Left hindlimb (tissue), 1 donor: ENCODE measurements around the gene SH3GL2.

ENCODE experiments used
- DNase-seq: peaks from one replicate; pipeline ENCODE4 v3.0.0-alpha.2; 2018

Gene SH3GL2

DNA sequence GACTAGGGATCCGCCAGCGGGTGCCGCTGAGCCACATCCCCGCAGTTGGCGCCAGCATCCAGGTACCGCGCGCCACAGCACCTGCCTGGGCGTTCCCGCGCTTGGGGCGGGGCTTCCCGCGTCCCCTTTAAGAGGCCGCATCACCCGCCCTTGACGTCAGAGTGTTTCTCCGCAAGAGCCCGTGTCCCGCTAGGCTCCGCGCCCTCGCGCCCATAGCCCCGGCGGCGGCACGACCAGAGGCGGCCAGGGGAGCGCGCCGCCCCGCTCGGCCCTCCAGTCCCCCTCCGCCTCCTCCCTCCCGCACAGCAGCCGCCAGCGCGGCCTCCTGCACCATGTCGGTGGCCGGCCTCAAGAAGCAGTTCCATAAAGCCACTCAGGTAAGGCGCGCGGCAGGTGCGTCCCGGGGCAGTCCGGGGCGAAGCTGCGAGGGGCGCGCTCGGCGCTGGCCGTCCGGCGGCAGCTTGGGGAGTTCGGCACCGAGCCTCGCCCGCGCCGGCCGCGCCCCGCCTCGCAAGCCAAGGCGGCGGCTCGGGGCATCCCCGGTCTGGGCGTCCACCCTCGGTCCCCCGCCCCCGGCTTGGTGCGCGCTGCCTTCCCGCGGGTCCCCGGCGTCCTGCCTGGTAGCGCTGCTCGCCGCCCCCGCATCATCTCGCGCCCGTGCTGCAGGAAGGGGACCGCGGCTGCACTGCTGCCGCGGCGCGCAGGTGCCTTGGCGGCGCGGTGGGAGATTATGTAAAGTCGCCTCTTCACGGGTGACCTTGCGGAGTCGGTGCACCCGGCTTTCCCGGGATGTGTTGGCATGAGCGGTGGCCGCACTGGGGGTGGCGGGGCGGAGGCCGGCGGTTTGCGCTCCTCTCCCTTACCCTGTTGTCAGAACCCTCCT is at the start of gene SH3GL2:
Gene SH3GL2 (plus strand): TSS at position 156 of the 883 bp plus-strand sequence.
- DNase-seq: peak; percentile 33

DNA sequence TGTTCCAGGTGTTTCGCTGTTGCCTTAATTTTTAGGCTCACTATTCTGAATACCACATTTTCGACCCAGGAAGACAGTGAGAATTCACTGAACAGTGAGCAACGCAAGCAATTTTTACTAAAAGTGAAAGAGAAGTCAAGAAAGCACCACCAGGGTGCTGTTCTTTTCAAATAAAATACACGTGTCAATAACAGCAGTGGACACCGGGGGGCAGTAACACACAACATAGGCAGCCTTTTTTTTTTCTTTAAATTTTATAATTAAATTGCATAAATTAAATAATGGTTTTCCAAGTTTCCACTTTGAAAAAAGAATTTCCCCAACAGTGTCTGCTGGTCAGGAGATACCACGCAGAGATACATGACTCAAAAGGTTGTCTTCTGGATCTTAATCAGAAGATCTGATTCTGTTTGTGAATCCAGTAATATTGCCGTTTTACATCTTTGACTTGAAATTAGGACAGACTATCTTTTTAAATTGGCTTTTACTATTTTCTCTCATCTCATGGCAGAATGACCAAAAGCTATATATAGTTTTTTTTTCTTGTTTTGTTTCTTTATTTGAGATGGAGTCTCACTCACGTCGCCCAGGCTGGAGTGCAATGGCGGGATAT is 47.1 kb upstream of the SH3GL2 start:
- no peak for DNase-seq

GRCh38 chr9:17532461-17532860 is 46.4 kb upstream of the SH3GL2 start:
- DNase-seq: no peak

- DNase-seq: no peak
Measured at GRCh38 chr9:17535176-17535575, 43.7 kb upstream of the SH3GL2 start.

DNA sequence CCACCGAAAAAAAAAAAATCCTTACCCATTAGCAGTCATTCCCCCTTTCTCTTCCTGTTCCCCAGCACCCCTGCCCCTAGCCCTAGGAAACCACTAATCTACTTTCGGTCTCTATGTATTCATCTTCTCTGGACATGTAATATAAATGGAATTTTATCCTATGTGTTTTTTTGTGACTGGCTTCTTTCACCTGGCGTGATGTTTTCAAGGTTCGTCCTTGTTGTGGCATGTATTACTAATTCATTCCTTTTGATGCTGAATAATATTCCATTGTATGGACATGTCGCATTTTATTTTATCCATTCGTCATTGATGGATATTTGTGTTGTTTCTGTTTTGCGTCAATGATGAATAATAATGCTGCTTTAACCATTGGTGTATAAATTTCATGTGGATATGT is 42.8 kb upstream of the SH3GL2 start:
- DNase-seq: no peak

- no peak for DNase-seq
Measured at GRCh38 chr9:17551023-17551422, 27.8 kb upstream of the SH3GL2 start.

GRCh38 chr9:17555362-17556054 is 23.4 kb upstream of the SH3GL2 start:
- DNase-seq: no peak

- DNase-seq: no peak
Measured at GRCh38 chr9:17556255-17556654, 22.6 kb upstream of the SH3GL2 start.

- DNase-seq: no peak
Measured at GRCh38 chr9:17556935-17557334, 21.9 kb upstream of the SH3GL2 start.

DNA sequence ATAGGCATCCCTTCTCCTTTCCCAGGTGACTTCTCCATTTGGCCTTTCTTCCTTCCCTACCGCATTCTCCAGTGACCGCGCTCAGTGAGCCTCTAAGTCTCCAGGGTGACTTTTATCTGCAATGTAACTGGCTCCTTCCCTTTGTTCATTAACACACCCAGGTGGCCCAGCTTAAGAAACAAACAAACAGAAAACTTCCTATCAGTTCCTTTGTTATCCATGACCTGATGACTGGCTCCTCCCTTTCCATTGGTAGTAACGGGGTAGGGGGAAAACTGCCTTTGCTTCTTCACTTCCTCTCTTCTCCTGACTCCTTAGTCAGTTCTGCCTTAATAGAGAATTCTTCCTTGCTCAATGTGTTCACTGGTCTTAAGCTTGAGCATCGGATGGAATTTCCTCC is 7.0 kb upstream of the SH3GL2 start:
- no peak for DNase-seq

- no peak for DNase-seq
Measured at GRCh38 chr9:17574342-17574741, 4.5 kb upstream of the SH3GL2 start.

DNA sequence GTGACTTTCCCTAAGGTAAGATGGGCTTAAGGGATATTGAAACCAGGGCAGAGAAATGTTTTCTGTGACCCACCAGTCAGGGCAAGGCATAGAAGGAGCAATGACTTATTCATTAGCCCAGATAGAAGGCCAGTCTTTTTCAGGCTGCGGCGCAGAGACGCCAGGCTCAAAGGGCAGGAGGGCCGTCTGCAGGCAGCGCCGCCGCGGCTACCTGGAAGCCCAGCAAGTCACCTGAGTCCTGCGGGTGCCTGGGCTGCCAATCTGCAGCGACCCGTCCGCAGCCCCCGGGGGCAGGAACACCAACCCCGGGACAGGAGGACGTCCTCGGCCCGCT is 322 bp upstream of the SH3GL2 start:
- no peak for DNase-seq

GRCh38 chr9:17580119-17580518 is 1.3 kb downstream of the SH3GL2 start:
- DNase-seq: no peak

GRCh38 chr9:17587113-17587512 is 8.2 kb downstream of the SH3GL2 start:
- DNase-seq: no peak

- no peak for DNase-seq
Measured at GRCh38 chr9:17588395-17588794, 9.5 kb downstream of the SH3GL2 start.

DNA sequence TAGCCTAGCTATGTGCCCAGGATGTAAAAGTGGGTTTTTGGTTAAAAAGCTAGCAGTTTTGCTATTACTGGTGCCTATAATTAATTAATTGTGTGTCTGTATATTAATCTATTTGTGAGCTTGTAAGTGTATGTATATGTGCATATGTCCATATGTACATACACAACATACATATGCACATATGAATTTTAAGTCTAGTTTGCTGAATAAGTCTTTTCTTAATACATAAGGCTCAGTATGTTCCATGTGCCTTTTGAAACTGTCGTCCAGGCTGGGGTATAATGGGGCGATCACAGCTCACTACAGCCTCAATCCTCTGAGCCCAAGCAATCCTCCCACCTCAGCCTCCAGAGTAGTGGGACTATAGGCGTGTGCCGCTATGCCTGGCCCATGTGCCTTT is 10.1 kb downstream of the SH3GL2 start:
- no peak for DNase-seq

DNA sequence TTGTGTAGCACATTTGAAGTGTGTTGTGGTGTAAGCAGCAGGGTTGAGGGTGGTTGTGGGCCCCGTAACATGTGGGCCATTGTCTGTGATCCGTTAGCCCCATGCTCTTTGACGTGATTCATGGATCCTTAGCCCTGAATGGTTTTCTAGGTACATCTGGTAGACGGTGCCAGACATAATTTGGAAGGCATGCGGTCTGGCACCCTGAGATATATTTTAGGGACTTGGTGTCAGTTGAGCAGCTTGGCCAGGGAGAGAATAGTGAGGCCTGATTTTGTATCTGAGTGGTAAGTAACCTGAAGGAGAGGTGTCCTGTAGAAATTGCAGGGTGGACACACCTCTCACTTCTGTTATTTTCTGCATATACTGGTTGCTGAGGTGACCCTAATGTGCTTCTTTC is 10.9 kb downstream of the SH3GL2 start:
- no peak for DNase-seq

DNA sequence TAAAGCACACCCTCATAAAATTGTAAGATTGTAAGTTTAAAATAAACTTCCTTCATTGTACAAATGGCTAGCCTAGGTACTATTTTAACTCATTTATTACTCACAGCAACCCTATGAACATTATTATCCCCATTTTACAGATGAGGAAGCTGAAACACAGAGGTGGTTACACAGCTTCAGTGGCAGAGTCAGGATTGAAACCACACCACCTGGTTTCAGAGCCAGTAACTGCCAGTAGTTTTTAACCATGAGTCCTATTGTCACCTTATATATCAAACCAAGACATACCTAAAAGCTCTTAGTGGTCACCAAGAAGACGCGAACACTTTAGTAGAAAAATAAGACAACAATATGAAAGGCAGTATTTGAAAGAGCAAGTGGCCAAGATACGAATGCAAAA is 16.1 kb downstream of the SH3GL2 start:
- DNase-seq: no peak

DNA sequence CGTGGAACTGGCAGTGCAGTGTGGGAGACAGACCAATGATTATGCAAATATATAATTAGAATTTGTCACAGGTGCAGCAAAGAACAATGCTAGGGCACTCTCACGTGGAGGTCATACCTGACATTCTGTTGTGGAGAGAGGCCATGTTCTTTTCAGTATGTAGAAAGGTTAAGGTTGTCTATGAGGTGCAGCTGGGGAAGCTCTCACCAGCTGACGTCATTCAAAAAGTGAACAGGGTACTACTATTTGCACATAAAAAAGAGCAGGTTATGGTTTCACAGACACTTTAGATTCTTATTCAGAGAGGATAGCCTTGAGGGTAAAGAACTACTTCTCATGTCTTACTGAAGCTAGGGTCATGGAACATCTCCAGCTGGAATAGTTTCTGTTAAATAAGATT is 19.1 kb downstream of the SH3GL2 start:
- DNase-seq: no peak

DNA sequence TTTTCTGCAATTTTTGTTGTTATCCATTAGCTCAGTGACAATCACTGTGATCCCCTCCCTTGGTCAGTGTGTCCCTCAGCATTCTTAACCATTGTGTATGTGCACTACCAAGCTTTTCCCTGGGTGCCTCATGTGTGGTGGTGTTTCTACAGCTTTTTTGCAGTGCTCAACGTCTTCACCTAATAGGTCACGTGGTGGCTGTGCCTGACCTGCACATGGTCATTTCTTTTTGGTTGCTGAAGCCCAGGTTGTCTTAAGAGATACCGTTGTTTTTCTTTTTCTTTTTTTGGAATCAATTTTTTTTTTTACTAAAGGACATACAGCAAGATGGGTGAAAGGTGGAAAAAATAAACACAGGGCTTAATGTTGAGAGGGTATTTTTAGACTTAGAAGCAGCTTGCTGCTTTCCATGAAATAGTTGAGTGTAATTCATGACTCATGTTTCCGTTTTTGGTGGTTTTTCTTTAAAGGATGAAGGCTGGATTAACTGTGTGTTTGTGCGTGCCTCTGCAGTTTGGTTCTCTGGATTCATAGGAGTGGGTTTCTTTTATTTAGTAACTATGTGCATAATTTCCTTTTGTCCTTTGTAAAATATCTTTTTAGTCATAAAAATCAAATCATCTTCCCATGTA is 22.2 kb downstream of the SH3GL2 start:
- no peak for DNase-seq

DNA sequence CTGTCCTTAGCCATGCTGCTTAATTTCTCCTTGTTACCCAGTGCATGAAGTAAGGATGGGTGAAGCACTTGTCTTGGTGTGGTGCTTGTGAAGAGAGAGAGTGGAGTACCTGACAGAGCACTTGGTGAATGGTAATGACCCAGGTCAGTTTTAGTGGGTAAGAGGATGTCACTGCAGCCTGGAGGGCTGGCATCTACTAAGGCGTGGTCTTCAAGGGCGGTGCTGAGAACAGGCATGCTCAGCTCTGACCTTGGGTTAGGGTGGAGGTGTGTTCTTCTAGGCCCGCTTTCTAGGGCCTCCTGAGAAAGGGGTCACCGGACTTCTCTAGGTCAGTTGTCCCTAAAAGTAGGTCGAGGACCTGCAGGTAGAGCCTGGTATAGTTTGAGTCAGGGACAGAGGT is 25.7 kb downstream of the SH3GL2 start:
- DNase-seq: no peak

DNA sequence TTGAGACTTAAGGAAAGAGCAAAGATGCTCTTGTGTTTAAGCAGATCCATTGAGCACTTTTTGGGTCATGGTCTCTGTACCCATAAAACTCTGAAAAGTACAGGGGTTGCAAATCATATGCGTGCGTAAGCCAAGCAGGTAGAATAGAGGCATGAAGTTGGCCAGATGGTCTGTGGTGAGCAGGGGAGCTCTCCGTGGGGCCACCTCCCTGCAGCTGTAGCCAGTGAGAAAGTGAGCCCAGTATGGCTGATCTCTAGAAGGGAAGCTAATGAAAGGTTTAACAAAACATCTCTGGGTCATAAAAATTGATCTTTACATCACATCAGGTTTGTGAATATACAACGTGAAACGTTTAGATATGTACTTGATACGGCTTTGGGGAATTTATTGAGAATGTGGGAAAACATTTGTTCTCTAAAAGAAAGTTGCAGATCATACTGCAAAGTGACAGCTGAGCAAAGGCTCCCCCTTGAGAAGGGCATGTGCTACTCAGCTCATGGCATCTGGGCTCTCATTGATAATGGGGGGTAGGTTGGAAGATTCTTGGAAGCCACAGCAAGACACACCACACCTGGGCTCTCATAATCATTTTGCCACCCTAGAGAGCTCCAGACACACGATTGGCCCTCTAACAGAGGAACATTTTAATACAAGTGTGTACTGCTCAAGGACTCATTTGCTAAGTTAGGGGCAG is 30.6 kb downstream of the SH3GL2 start:
- no peak for DNase-seq

- no peak for DNase-seq
Measured at GRCh38 chr9:17611342-17611741, 32.5 kb downstream of the SH3GL2 start.
